HepG2 (cell line): Measurements from ENCODE around the gene ACOT8. TPM values are rescaled to one million over a fixed set of nuclear protein-coding genes. Genes with fewer than 3 reads are reported as not detected.

Experiments
- ASH2L ChIP-seq: fragments of 300-600, 200-600 bp; sonication (generic); IDR thresholded peaks from 2 replicates; pipeline ENCODE4 v1.7.0; 2017; ENCODE audit warnings: low read depth, mild to moderate bottlenecking, moderate library complexity, mixed read lengths, low read length; ENCODE audit not compliant: insufficient read length
- CERS6 ChIP-seq: sonication (generic); formaldehyde crosslinking; IDR thresholded peaks from 2 replicates; pipeline ENCODE4 v1.5.0; 2020; ENCODE audit warnings: missing genetic modification reagents
- ETV5 ChIP-seq: IDR thresholded peaks from 2 replicates; pipeline ENCODE4 v1.6.1; 2018; ENCODE audit warnings: missing biosample characterization, missing genetic modification reagents, inconsistent platforms, borderline replicate concordance
- HDAC1 ChIP-seq: sonication (generic); formaldehyde crosslinking; IDR thresholded peaks from 2 replicates; pipeline ENCODE4 v1.5.1; 2020; ENCODE audit warnings: mild to moderate bottlenecking, missing genetic modification reagents
- HDAC2 ChIP-seq: sonication (generic); formaldehyde crosslinking; IDR thresholded peaks from 2 replicates; pipeline ENCODE4 v1.4.0; 2020; ENCODE audit warnings: missing genetic modification reagents
- KAT2B ChIP-seq: fragments of 150-350 bp; IDR thresholded peaks from 2 replicates; pipeline ENCODE4 v1.6.1; 2014; ENCODE audit warnings: low read depth, low read length, borderline replicate concordance
- ZBTB25 ChIP-seq: IDR thresholded peaks from 2 replicates; pipeline ENCODE4 v1.6.1; 2018; ENCODE audit warnings: missing genetic modification reagents
- ZBTB49 ChIP-seq: sonication (generic); formaldehyde crosslinking; IDR thresholded peaks from 2 replicates; pipeline ENCODE4 v1.4.0; 2020; ENCODE audit warnings: missing genetic modification reagents, borderline replicate concordance
- ZFP90 ChIP-seq: sonication (generic); formaldehyde crosslinking; IDR thresholded peaks from 2 replicates; pipeline ENCODE4 v1.8.0; 2022; ENCODE audit warnings: missing genetic modification reagents, mild to moderate bottlenecking, inconsistent platforms, borderline replicate concordance
- ZNF12 ChIP-seq: sonication (generic); formaldehyde crosslinking; IDR thresholded peaks from 2 replicates; pipeline ENCODE4 v1.5.0; 2020; ENCODE audit warnings: missing genetic modification reagents
- ZNF24 ChIP-seq: fragments of 450-650 bp; IDR thresholded peaks from 2 replicates; pipeline ENCODE4 v1.6.1; 2017; ENCODE audit warnings: antibody characterized with exemption, mild to moderate bottlenecking
- ZNF251 ChIP-seq: sonication (generic); formaldehyde crosslinking; IDR thresholded peaks from 2 replicates; pipeline ENCODE4 v1.9.0; 2021; ENCODE audit warnings: mild to moderate bottlenecking, missing genetic modification reagents
- ZNF496 ChIP-seq: sonication (generic); formaldehyde crosslinking; IDR thresholded peaks from 2 replicates; pipeline ENCODE4 v1.8.1; 2023; ENCODE audit warnings: mild to moderate bottlenecking, moderate library complexity, missing genetic modification reagents; ENCODE audit not compliant: insufficient replicate concordance
- ZNF513 ChIP-seq: sonication (generic); formaldehyde crosslinking; conservative IDR thresholded peaks from 2 replicates; pipeline ENCODE4 v1.5.0; 2020; ENCODE audit warnings: missing genetic modification reagents
- ZNF546 ChIP-seq: sonication (generic); formaldehyde crosslinking; conservative IDR thresholded peaks from 2 replicates; pipeline ENCODE4 v1.8.1; 2023; ENCODE audit warnings: mild to moderate bottlenecking, missing genetic modification reagents
- ZNF589 ChIP-seq: sonication (generic); formaldehyde crosslinking; conservative IDR thresholded peaks from 2 replicates; pipeline ENCODE4 v1.8.0; 2022; ENCODE audit warnings: mild to moderate bottlenecking, moderate library complexity, missing genetic modification reagents
- ZNF879 ChIP-seq: sonication (generic); formaldehyde crosslinking; IDR thresholded peaks from 2 replicates; pipeline ENCODE4 v1.8.1; 2023; ENCODE audit warnings: missing genetic modification reagents
- polyA plus RNA-seq, 8 experiments: library from polyadenylated mRNA; depleted of rRNA in 3 of 8; stranded (reverse) in 7 of 8; unstranded in 1 of 8; fragments of >200 nt; fragmentation: Illumina TruSeq in 4 of 8; extraction: Trizol in 4 of 8; gene quantifications; 2 replicates each; pipeline versions ENCODE4 v1.2.1 to v1.2.3, GENCODE V29; 2011 to 2016; ENCODE audit warnings: low read depth in 4 of 8, missing spikeins in 1 of 8, mixed read lengths in 1 of 8; ENCODE audit not compliant: insufficient read depth in 1 of 8
- total RNA-seq, 5 experiments: library from RNA; depleted of rRNA; stranded (reverse); fragments of >200 nt; fragmentation: Illumina TruSeq; extraction: Trizol; gene quantifications; 2 replicates each; pipeline ENCODE4 v1.2.3, GENCODE V29; 2016; ENCODE audit warnings: low read depth in 1 of 5
- TF ChIP-seq, protein P1 (sequence below): IDR thresholded peaks from 2 replicates; pipeline ENCODE4 v1.6.1; 2016; ENCODE audit warnings: low read depth, control low read depth
- TF ChIP-seq, protein P2 (sequence below): sonication (generic); formaldehyde crosslinking; IDR thresholded peaks from 2 replicates; pipeline ENCODE4 v1.4.0; 2020; ENCODE audit warnings: missing genetic modification reagents

Gene ACOT8
- total and polyA plus RNA-seq, 2 of the 13 experiments (the other 11 are each of a cell fraction or from before 2014, with no cell fraction given): 31.4 to 45.5 TPM

GRCh38 chr20:45857114-45857881 lies at the start of gene ACOT8, which contains the start of gene ZSWIM3 (continued):
- TF ChIP-seq ZNF546 (peak; percentile 81; the same call in 1 of the 2 replicates), ZNF496 (CRISPR knock-in tag) (no peak), ZNF24 (peak; percentile 35; the same call in 1 of the 2 replicates), HDAC1 (CRISPR knock-in tag) (peak; percentile 83; the same call in 1 of the 2 replicates), ZFP90 (CRISPR knock-in tag) (no peak; the same call in 1 of the 2 replicates), ZNF251 (no peak), ZNF879 (CRISPR knock-in tag) (peak; percentile 95; the same call in 1 of the 2 replicates), KAT2B (no peak), CERS6 (CRISPR knock-in tag) (no peak), ZBTB49 (CRISPR knock-in tag) (no peak), ETV5 (CRISPR knock-in tag) (peak; percentile 94), HDAC2 (CRISPR knock-in tag) (no peak; the same call in none of the 2 replicates), ZNF513 (peak; percentile 97; the same call in 1 of the 2 replicates), ZNF589 (CRISPR knock-in tag) (no peak), ZNF12 (peak; percentile 75), ASH2L (peak; percentile 85), ZBTB25 (CRISPR knock-in tag) (peak; percentile 83; the same call in 1 of the 2 replicates)
- TF ChIP-seq, protein P1, sequence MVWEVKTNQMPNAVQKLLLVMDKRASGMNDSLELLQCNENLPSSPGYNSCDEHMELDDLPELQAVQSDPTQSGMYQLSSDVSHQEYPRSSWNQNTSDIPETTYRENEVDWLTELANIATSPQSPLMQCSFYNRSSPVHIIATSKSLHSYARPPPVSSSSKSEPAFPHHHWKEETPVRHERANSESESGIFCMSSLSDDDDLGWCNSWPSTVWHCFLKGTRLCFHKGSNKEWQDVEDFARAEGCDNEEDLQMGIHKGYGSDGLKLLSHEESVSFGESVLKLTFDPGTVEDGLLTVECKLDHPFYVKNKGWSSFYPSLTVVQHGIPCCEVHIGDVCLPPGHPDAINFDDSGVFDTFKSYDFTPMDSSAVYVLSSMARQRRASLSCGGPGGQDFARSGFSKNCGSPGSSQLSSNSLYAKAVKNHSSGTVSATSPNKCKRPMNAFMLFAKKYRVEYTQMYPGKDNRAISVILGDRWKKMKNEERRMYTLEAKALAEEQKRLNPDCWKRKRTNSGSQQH: peak; percentile 70; the same call in 1 of the 2 replicates
- TF ChIP-seq, protein P2, sequence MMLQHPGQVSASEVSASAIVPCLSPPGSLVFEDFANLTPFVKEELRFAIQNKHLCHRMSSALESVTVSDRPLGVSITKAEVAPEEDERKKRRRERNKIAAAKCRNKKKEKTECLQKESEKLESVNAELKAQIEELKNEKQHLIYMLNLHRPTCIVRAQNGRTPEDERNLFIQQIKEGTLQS (CRISPR knock-in tag): no peak; the same call in 1 of the 2 replicates
